DOHH2 (cell line): ENCODE data around the gene BTF3.

Experiments
- H3F3A ChIP-seq: fragments of 200-600 bp; sonication (generic), shearing (Covaris generic); 2 replicates; pipeline ENCODE4 v1.6.0; 2016; ENCODE audit warnings: antibody characterized with exemption, mild to moderate bottlenecking; ENCODE audit not compliant: control insufficient read depth, insufficient read depth
- H3K27ac ChIP-seq: fragments of 200-600 bp; sonication (generic); 2 replicates; pipeline ENCODE4 v1.5.1; 2014; ENCODE audit warnings: low read depth, mild to moderate bottlenecking, low read length, moderate library complexity
- H3K27me3 ChIP-seq: fragments of 200-600 bp; sonication (generic); 2 replicates; pipeline ENCODE4 v1.6.1; 2014; ENCODE audit warnings: mild to moderate bottlenecking, low read length, mixed read lengths; ENCODE audit not compliant: control insufficient read depth
- H3K36me3 ChIP-seq: fragments of 200-600 bp; sonication (generic); 2 replicates; pipeline ENCODE4 v1.6.1; 2014; ENCODE audit warnings: mild to moderate bottlenecking, low read length, moderate library complexity, mixed read lengths; ENCODE audit not compliant: control insufficient read depth
- H3K4me1 ChIP-seq: fragments of 200-600 bp; sonication (generic); 2 replicates; pipeline ENCODE4 v1.6.1; 2014; ENCODE audit warnings: mild to moderate bottlenecking, low read length, mixed read lengths; ENCODE audit not compliant: control insufficient read depth
- H3K4me2 ChIP-seq: fragments of 200-600 bp; sonication (generic); 2 replicates; pipeline ENCODE4 v1.6.0; 2014; ENCODE audit warnings: mild to moderate bottlenecking, low read length, moderate library complexity
- H3K4me3 ChIP-seq: fragments of 200-600 bp; sonication (generic); 2 replicates; pipeline ENCODE4 v1.5.1; 2014; ENCODE audit warnings: mild to moderate bottlenecking, low read length, mixed read lengths
- H3K79me2 ChIP-seq: fragments of 200-600 bp; sonication (generic); 2 replicates; pipeline ENCODE4 v1.6.1; 2014; ENCODE audit warnings: mild to moderate bottlenecking, low read length, mixed read lengths; ENCODE audit not compliant: control insufficient read depth
- H3K9me2 ChIP-seq: fragments of 200-600 bp; sonication (generic); replicated peaks from 2 replicates; pipeline ENCODE4 v1.6.1; 2014; ENCODE audit warnings: mild to moderate bottlenecking, low read length, mixed read lengths; ENCODE audit not compliant: control insufficient read depth
- H3K9me3 ChIP-seq: fragments of 200-600 bp; sonication (generic); 2 replicates; pipeline ENCODE4 v1.6.1; 2014; ENCODE audit warnings: antibody characterized with exemption, low read length, mixed read lengths; ENCODE audit not compliant: control insufficient read depth, insufficient read depth
- H4K20me1 ChIP-seq: fragments of 200-600 bp; sonication (generic); 2 replicates; pipeline ENCODE4 v1.6.0; 2014; ENCODE audit warnings: low read depth, mild to moderate bottlenecking, antibody characterized with exemption, low read length, moderate library complexity; ENCODE audit not compliant: control insufficient read depth, insufficient read depth
- EZH2phosphoT487 ChIP-seq: fragments of 200-600 bp; sonication (generic); IDR thresholded peaks from 2 replicates; pipeline ENCODE4 v1.6.1; 2017; ENCODE audit warnings: borderline replicate concordance, mild to moderate bottlenecking, antibody characterized with exemption, low read length, moderate library complexity, mixed read lengths
- TF ChIP-seq, protein P1 (sequence below): fragments of 200-600 bp; sonication (generic); IDR thresholded peaks from one replicate; pipeline ENCODE4 v1.5.1; 2014; ENCODE audit warnings: antibody characterized with exemption, mild to moderate bottlenecking, low read depth, low read length; ENCODE audit not compliant: poor library complexity, severe bottlenecking

The BTF3 gene

DNA sequence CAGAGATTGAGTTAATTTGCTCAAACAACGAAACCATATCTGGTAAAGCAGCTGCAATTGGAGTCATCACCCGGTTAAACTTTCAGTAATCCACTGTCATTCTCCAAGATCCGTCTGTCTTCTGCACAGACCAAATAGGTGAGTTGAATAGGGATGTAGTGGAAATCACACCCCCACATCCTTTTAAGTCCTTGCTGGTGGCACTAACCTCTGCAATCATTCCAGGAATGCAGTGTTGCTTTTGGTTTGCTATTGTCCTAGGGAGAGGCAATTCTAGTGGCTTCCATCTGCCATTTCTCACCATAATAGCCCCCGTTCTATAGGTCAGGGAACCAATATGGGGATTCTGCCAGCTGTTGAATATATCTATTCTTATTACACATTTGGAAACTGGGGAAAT lies 14.6 kb upstream of the BTF3 start:
- H4K20me1 ChIP-seq = no peaks in the 10 kb centered on the region
- no peaks in the 10 kb centered on the region for H3K79me2 ChIP-seq
- no peaks in the 10 kb centered on the region for H3K36me3 ChIP-seq
- no peaks in the 10 kb centered on the region for H3F3A ChIP-seq
- no peak overlapping the region for H3K4me2 ChIP-seq
- H3K9me2 ChIP-seq = no peaks in the 10 kb centered on the region
- H3K4me3 ChIP-seq = no peak overlapping the region
- no peaks in the 10 kb centered on the region for H3K4me1 ChIP-seq
- peaks cover 6% of the 10 kb centered on the region for H3K27me3 ChIP-seq
- no peak overlapping the region for H3K27ac ChIP-seq
- no peaks in the 10 kb centered on the region for H3K9me3 ChIP-seq
- no peak for TF ChIP-seq EZH2phosphoT487
- TF ChIP-seq, protein P1, sequence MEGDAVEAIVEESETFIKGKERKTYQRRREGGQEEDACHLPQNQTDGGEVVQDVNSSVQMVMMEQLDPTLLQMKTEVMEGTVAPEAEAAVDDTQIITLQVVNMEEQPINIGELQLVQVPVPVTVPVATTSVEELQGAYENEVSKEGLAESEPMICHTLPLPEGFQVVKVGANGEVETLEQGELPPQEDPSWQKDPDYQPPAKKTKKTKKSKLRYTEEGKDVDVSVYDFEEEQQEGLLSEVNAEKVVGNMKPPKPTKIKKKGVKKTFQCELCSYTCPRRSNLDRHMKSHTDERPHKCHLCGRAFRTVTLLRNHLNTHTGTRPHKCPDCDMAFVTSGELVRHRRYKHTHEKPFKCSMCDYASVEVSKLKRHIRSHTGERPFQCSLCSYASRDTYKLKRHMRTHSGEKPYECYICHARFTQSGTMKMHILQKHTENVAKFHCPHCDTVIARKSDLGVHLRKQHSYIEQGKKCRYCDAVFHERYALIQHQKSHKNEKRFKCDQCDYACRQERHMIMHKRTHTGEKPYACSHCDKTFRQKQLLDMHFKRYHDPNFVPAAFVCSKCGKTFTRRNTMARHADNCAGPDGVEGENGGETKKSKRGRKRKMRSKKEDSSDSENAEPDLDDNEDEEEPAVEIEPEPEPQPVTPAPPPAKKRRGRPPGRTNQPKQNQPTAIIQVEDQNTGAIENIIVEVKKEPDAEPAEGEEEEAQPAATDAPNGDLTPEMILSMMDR = no peak

DNA sequence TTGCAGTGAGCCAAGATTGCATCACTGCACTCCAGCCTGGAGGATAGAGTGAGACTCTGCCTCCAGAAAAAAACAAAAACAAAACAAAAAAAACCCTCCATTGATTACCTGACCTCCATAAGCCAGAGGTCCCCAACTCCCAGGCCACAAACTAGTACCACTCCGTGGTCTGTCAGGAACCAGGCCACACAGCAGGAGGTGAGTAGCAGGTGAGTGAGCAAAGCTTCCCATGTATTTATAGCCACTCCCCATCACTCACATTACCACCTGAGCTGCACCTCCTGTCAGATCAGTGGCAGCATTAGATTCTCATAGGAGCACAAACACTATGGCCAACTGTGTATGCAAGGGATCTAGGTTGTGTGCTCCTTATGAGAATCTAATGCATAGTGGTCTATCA lies 13.7 kb upstream of the BTF3 start:
- no peak overlapping the region for H3K4me3 ChIP-seq
- no peaks in the 10 kb centered on the region for H3K36me3 ChIP-seq
- H3F3A ChIP-seq = no peaks in the 10 kb centered on the region
- no peaks in the 10 kb centered on the region for H3K9me3 ChIP-seq
- H3K79me2 ChIP-seq = no peaks in the 10 kb centered on the region
- TF ChIP-seq, protein P1 = no peak
- no peak for TF ChIP-seq EZH2phosphoT487
- H3K27me3 ChIP-seq = peaks cover 6% of the 10 kb centered on the region
- no peak overlapping the region for H3K27ac ChIP-seq
- H4K20me1 ChIP-seq = no peaks in the 10 kb centered on the region
- H3K4me2 ChIP-seq = no peak overlapping the region
- H3K9me2 ChIP-seq = no peaks in the 10 kb centered on the region
- no peaks in the 10 kb centered on the region for H3K4me1 ChIP-seq

DNA sequence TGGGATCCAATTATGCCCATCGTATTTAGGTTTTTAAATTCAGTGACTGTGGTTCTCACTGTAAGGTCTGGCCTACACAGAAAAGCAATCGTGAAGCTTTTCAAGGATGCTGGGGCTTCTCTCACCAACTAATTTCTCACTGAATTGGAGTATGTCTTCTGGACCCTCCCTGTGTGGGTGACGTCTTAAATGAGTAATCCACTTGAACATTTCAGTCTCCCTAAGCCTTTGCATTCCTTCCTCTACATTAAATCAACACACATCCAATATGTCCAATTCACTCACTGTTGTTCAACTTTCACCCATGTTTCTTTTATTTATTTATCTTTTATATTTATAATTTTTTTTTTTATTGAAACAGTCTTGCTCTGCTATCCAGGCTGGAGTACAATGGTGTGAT lies 12.5 kb upstream of the BTF3 start:
- Histone ChIP-seq H3K9me3 (no peaks in the 10 kb centered on the region), H3K79me2 (no peaks in the 10 kb centered on the region), H3K27me3 (peaks cover 2% of the 10 kb centered on the region), H3K4me1 (no peaks in the 10 kb centered on the region), H3K27ac (no peak overlapping the region), H3K36me3 (no peaks in the 10 kb centered on the region), H3K4me2 (no peak overlapping the region), H3K4me3 (no peak overlapping the region), H4K20me1 (no peaks in the 10 kb centered on the region), H3F3A (no peaks in the 10 kb centered on the region), H3K9me2 (no peaks in the 10 kb centered on the region)
- TF ChIP-seq, protein P1 = no peak
- TF ChIP-seq EZH2phosphoT487 = no peak
